ENCODE data around the gene TTN. TPM values are rescaled to one million over a fixed set of nuclear protein-coding genes. Genes with fewer than 3 reads are reported as not detected.
A peak's percentile ranks its signal among the peaks of the same experiment; 100 is the strongest.
"Not testable (repeated sequence)": the region's sequence is repeated elsewhere in the genome, so short reads cannot be mapped to it uniquely, and the experiment has no call there.

TTN gene
- total RNA-seq, 3 donors from 2014 or later (not counting 1 experiment from before 2014, with no cell fraction given) = 2.5 to 4.2 (median 3.7) TPM

GRCh38 chr2:178526256-178526655 is 281.0 kb downstream of the TTN start:
- Histone ChIP-seq H3K27ac (ENCODE audit: low read length) (no peak overlapping the region), H3K4me3 (ENCODE audit: low read length) (no peak overlapping the region), H3K36me3 (ENCODE audit: control insufficient read depth, insufficient read depth, low read length) (no peaks in the 10 kb centered on the region), H3K27me3 (ENCODE audit: control insufficient read depth, insufficient read depth, low read length) (no peaks in the 10 kb centered on the region), H3K4me1 (ENCODE audit: control insufficient read depth, insufficient read depth, low read length) (peaks cover 12% of the 10 kb centered on the region), H3K9me3 (ENCODE audit: control insufficient read depth, insufficient read depth, low read length) (no peaks in the 10 kb centered on the region)
- Mint-ChIP-seq H3K27ac (no peak overlapping the region), H3K4me3 (no peak overlapping the region), H3K4me1 (peaks cover 39 to 42% of the 10 kb centered on the region in 2 donors), H3K27me3 (ENCODE audit: low read depth in 2 of 2) (no peaks in the 10 kb centered on the region), H3K9me3 (no peaks in the 10 kb centered on the region), H3K36me3 (no peaks in the 10 kb centered on the region)
- no peak for TF ChIP-seq CTCF (IDR thresholded peaks at IDR 0.05)
- intact Hi-C loops (cut with micrococcal nuclease) = no loop called here
- no peak for ATAC-seq
- DNase-seq = no peak
- WGBS (ENCODE audit: insufficient coverage) = 95% methylated on average over 4 of the region's 4 CpGs

- H3K27ac ChIP-seq (ENCODE audit: low read length); H3K9me3 Mint-ChIP-seq; intact Hi-C loops (cut with micrococcal nuclease); DNase-seq; H3K9me3 ChIP-seq (ENCODE audit: control insufficient read depth, insufficient read depth, low read length); H3K36me3 Mint-ChIP-seq; H3K27me3 ChIP-seq (ENCODE audit: control insufficient read depth, insufficient read depth, low read length); H3K27ac Mint-ChIP-seq; ATAC-seq; H3K36me3 ChIP-seq (ENCODE audit: control insufficient read depth, insufficient read depth, low read length); H3K4me3 ChIP-seq (ENCODE audit: low read length); H3K27me3 Mint-ChIP-seq (ENCODE audit: low read depth in 2 of 2): not testable (repeated sequence)
- WGBS (ENCODE audit: insufficient coverage) = no CpG with 5 or more reads among the region's 1 CpG
- Mint-ChIP-seq H3K4me1 (peaks cover 31 to 34% of the 10 kb centered on the region in 2 donors), H3K4me3 (peak overlapping the region; percentile 47)
- H3K4me1 ChIP-seq (ENCODE audit: control insufficient read depth, insufficient read depth, low read length) = peaks cover 12% of the 10 kb centered on the region
Observed at GRCh38 chr2:178525460-178525859, 281.8 kb downstream of the TTN start.

- H3K9me3 Mint-ChIP-seq; H3K36me3 Mint-ChIP-seq; ATAC-seq; intact Hi-C loops (cut with micrococcal nuclease); H3K4me3 Mint-ChIP-seq; H3K27ac Mint-ChIP-seq; H3K4me3 ChIP-seq (ENCODE audit: low read length); H3K27me3 ChIP-seq (ENCODE audit: control insufficient read depth, insufficient read depth, low read length); H3K27ac ChIP-seq (ENCODE audit: low read length); H3K9me3 ChIP-seq (ENCODE audit: control insufficient read depth, insufficient read depth, low read length); DNase-seq; H3K36me3 ChIP-seq (ENCODE audit: control insufficient read depth, insufficient read depth, low read length); H3K27me3 Mint-ChIP-seq (ENCODE audit: low read depth in 2 of 2): not testable (repeated sequence)
- WGBS (ENCODE audit: insufficient coverage) = no CpG with 5 or more reads among the region's 5 CpGs
- H3K4me1 ChIP-seq (ENCODE audit: control insufficient read depth, insufficient read depth, low read length) = peaks cover 12% of the 10 kb centered on the region
- H3K4me1 Mint-ChIP-seq = peaks cover 29 to 32% of the 10 kb centered on the region in 2 donors
Observed at GRCh38 chr2:178525010-178525409, 282.2 kb downstream of the TTN start.

- Mint-ChIP-seq H3K27me3 (ENCODE audit: low read depth in 2 of 2) (no peaks in the 10 kb centered on the region), H3K36me3 (no peaks in the 10 kb centered on the region), H3K4me3 (peak overlapping the region; percentile 92), H3K4me1 (peaks cover 29 to 32% of the 10 kb centered on the region in 2 donors), H3K27ac (peak overlapping the region; percentile 84 to 89), H3K9me3 (no peaks in the 10 kb centered on the region)
- Histone ChIP-seq H3K36me3 (ENCODE audit: control insufficient read depth, insufficient read depth, low read length) (no peaks in the 10 kb centered on the region), H3K4me1 (ENCODE audit: control insufficient read depth, insufficient read depth, low read length) (peaks cover 12% of the 10 kb centered on the region), H3K9me3 (ENCODE audit: control insufficient read depth, insufficient read depth, low read length) (no peaks in the 10 kb centered on the region), H3K4me3 (ENCODE audit: low read length) (peak overlapping the region; percentile 54), H3K27ac (ENCODE audit: low read length) (peak overlapping the region; percentile 28), H3K27me3 (ENCODE audit: control insufficient read depth, insufficient read depth, low read length) (no peaks in the 10 kb centered on the region)
- 57% methylated on average over 8 of the region's 8 CpGs for WGBS (ENCODE audit: insufficient coverage)
- ATAC-seq = no peak
- DNase-seq = peak in 1 of 2 donors; percentile 21
- no peak for TF ChIP-seq CTCF (IDR thresholded peaks at IDR 0.05)
- intact Hi-C loops (cut with micrococcal nuclease) = loop anchor here (1.0 kb wide), 2 partner anchors 45 to 72 kb away; partner anchors contain the start of genes FKBP7, PJVK and PRKRA
Observed at GRCh38 chr2:178523596-178524134, 283.6 kb downstream of the TTN start.
